HPDE6-E6E7 (cell line): ENCODE results near the gene SULT1E1.
A peak's percentile ranks its signal among the peaks of the same experiment; 100 is the strongest.
"Not testable (repeated sequence)": the region's sequence is repeated elsewhere in the genome, so short reads cannot be mapped to it uniquely, and the experiment has no call there.

ENCODE experiments used
- DNase-seq: peaks from one replicate; pipeline ENCODE4 v3.0.0; 2011; ENCODE audit warnings: missing footprints; ENCODE audit errors: extremely low spot score

SULT1E1 gene

GRCh38 chr4:69843932-69844331, 16.0 kb downstream of the SULT1E1 start:
- no peak for DNase-seq

- DNase-seq, result no peak
These were observed 16.6 kb downstream of the SULT1E1 start for GRCh38 chr4:69843301-69843700.

GRCh38 chr4:69838977-69839376, 21.0 kb downstream of the SULT1E1 start:
- no peak for DNase-seq

GRCh38 chr4:69836287-69836686, 23.7 kb downstream of the SULT1E1 start:
- no peak for DNase-seq

GRCh38 chr4:69835766-69836165, 24.2 kb downstream of the SULT1E1 start:
- no peak for DNase-seq

- DNase-seq, result no peak
These were observed 26.7 kb downstream of the SULT1E1 start for GRCh38 chr4:69833251-69833650.

- peak; percentile 2 for DNase-seq
These were observed 27.5 kb downstream of the SULT1E1 start for GRCh38 chr4:69832326-69833030.

GRCh38 chr4:69831646-69832325, 28.2 kb downstream of the SULT1E1 start:
- no peak for DNase-seq

GRCh38 chr4:69831270-69831627, 28.7 kb downstream of the SULT1E1 start:
- DNase-seq, result no peak

- DNase-seq, result peak; percentile 12
These were observed 29.2 kb downstream of the SULT1E1 start for GRCh38 chr4:69830560-69831269.

- no peak for DNase-seq
These were observed 29.8 kb downstream of the SULT1E1 start for GRCh38 chr4:69830192-69830559.

GRCh38 chr4:69829678-69830077, 30.3 kb downstream of the SULT1E1 start:
- no peak for DNase-seq

GRCh38 chr4:69828828-69829227, 31.1 kb downstream of the SULT1E1 start:
- DNase-seq, result no peak

- not testable (repeated sequence) for DNase-seq
These were observed 34.9 kb downstream of the SULT1E1 start for GRCh38 chr4:69825056-69825455.

- peak; percentile 43 for DNase-seq
These were observed 36.3 kb downstream of the SULT1E1 start for GRCh38 chr4:69823481-69824186.

GRCh38 chr4:69823048-69823447, 36.9 kb downstream of the SULT1E1 start:
- no peak for DNase-seq

- DNase-seq, result no peak
These were observed 37.7 kb downstream of the SULT1E1 start for GRCh38 chr4:69822198-69822597.

GRCh38 chr4:69818060-69818639, 41.8 kb downstream of the SULT1E1 start:
- no peak for DNase-seq

- no peak for DNase-seq
These were observed 43.7 kb downstream of the SULT1E1 start for GRCh38 chr4:69816236-69816635.

GRCh38 chr4:69813628-69814027, 46.3 kb downstream of the SULT1E1 start:
- no peak for DNase-seq

GRCh38 chr4:69811166-69811565, 48.8 kb downstream of the SULT1E1 start:
- no peak for DNase-seq

GRCh38 chr4:69800599-69800998, 59.3 kb downstream of the SULT1E1 start:
- DNase-seq, result no peak
